NK-92 (cell line): ENCODE data around the gene MAPRE2.
"Not testable (repeated sequence)": the region's sequence is repeated elsewhere in the genome, so short reads cannot be mapped to it uniquely, and the experiment has no call there.

Experiments
- DNase-seq: peaks from one replicate; lab custom pipeline; 2025; ENCODE audit not compliant: unreplicated experiment; lab: John Stamatoyannopoulos, UW

Gene MAPRE2

DNA sequence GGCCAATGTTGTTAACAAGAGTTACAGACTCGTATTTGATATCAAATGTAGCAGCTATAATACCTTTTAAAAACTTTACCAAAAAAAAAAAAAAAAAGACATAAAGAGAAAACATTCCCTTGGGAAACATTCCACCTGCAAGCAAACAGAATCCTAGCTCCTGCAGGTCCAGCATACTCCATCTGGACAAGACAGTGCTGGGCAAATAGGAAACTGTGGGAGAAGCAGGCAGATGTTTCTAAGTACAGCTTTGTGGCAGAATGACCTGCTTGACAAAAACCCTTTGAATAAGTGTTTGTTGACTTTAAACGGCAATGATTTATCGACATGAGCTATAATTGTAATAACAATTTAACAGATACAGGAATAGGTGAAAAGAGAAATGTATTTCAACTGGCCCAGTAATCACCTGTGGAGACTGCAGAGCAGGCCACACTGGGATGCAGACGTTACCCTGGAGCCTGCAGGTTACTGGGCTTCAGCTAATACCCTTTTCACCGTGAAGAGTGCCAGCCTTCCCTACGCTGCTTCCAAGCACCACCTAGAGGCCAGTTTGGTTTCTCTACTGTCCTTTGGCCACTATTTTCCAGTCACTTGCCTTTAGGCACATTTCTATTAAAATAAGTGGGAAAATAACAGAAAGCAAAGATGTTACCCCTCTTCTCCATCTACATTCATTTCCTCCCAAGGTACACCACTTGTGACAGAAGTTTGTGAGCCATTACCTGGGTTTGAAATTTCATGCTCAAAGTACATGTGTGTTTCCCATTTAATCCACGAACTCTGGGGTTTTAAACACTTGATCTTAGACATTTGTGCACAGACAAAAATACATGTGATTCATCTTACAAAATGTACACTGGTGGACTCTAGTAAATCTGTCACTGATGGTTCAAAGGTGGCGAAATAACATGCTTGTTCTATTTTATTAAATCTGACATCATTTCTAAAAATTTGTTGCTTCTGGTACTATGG is 102.7 kb downstream of the MAPRE2 start:
- no peak for DNase-seq

- no peak for DNase-seq
These were observed 103.5 kb downstream of the MAPRE2 start for GRCh38 chr18:35144698-35145097.

GRCh38 chr18:35150195-35150594 is 109.0 kb downstream of the MAPRE2 start:
- DNase-seq: not testable (repeated sequence)

GRCh38 chr18:35153609-35154272 is 112.5 kb downstream of the MAPRE2 start:
- DNase-seq: no peak

DNA sequence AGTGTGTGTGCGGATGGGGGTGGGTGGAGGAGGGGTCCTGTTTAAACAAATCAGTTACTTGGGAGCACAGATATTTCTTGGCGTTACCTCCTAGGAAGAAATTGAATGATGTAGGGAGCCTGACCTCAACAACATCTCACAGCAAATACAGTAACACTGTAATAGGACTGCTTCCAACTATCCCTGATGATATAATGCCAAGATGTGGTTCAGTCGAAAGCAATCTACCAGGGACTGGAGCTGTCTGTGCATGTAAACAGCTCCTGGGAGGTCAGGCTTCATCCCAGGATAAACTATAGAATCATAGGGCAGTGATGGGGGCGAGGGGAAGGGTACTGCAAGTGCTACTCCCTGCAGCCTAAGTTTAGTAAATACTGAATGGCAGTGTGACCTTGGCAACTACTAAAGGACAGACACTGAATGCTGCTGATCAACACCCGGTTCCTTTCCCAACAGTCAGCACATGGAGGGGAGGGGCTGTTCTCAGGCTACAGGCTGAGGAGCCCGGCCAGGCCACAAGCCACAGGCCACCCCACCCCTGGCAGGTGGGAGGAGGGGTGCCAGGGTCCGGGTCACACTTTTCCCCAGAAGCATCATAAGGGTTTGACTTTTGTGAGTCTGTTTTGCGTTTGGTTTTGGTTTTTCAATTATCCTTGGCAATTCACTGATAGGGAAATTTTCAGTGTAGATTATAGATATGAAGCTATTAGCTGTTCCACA is 114.3 kb downstream of the MAPRE2 start:
- DNase-seq: no peak

GRCh38 chr18:35157181-35157580 is 116.0 kb downstream of the MAPRE2 start:
- DNase-seq: no peak

- no peak for DNase-seq
These were observed 117.7 kb downstream of the MAPRE2 start for GRCh38 chr18:35158728-35159450.

DNA sequence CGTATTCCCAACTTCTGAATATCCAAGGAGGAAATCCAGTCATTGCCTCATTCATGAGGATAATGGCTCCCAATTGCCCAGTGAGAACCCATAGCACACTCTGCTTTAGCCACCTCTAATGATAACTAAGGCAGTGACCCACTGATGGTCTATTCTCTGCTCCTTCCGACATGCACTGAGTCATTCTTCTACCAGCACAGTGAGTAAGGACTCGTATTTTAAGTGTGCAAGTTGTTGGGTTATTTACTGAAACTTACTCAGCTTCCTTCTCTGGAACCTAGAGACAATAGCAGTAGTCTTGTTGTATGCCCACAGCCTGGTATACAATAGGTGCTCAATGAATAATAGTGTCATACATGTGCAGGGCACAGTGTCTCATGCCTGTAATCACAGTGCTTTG is 118.6 kb downstream of the MAPRE2 start:
- no peak for DNase-seq

GRCh38 chr18:35161485-35161884 is 120.3 kb downstream of the MAPRE2 start:
- no peak for DNase-seq

DNA sequence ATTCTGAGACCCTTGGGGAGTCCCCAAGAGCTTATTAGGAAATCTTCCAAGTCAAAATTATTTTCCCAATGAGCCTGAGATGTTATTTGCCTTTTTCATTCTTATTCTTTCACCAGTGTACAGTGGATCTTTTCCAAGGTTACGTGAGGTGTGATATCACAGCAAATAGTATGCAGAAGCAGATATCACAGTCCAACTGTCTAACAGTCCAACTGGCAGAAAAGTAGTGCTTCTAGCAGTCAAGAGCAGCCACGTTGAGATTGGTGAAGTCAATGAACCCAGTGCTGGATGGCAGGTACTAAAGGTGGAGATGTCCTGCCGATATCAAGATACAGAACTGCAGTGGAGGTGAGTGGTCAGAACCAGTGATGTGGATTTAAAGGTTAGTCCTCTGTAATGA is 120.7 kb downstream of the MAPRE2 start:
- DNase-seq: no peak

- DNase-seq: no peak
These were observed 121.9 kb downstream of the MAPRE2 start for GRCh38 chr18:35163014-35163539.

GRCh38 chr18:35163721-35164120 is 122.5 kb downstream of the MAPRE2 start:
- DNase-seq: no peak

- DNase-seq: no peak
These were observed 122.9 kb downstream of the MAPRE2 start for GRCh38 chr18:35164133-35164532.

- no peak for DNase-seq
These were observed 126.1 kb downstream of the MAPRE2 start for GRCh38 chr18:35167332-35167731.

- DNase-seq: no peak
These were observed 126.6 kb downstream of the MAPRE2 start for GRCh38 chr18:35167857-35168256.

DNA sequence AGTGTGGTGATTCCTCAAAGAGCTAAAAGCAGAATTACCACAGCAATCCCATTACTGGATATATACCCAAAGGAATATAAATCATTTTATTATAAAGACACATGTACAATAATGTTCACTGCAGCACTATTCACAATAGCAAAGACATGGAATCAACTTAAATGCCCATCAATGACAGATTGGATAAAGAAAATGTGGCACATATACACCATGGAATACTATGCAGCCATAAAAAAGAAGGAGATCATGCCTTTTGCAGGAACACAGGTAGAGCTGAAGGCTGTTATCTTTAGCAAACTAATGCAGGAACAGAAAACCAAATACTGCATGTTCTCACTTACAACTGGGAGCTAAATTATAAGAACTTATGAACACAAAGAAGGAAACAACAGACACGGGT is 129.1 kb downstream of the MAPRE2 start:
- not testable (repeated sequence) for DNase-seq

DNA sequence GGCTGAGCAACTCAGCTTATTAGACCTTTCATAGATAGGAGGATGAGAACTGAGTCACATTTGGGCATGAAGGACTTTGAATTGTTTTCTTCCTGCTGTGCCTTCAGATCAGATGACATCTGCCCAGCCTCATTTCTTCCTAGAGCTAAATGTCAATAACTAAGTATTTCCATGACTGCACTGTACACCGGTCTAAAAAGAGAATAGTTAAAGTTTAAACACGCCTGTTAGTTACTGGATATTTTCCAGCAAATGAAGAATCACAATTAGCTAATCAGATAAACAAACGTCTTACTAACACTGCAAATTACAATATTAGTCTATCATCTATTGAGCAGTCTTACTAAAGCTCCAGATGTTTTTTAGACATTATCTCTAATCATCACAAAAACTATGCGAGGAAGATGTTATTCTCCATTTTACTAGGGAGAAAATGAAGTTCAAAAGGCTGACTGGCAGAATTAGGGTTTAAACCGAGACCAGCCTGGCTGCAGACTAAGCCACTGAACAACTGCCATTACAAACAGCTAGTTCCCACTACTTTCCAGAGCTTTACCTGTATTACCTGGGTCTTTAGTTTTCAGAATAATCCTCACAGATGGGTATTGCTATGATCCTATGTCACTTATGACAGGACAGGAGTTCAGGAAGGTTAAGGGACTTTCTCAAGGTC is 130.2 kb downstream of the MAPRE2 start:
- no peak for DNase-seq

DNA sequence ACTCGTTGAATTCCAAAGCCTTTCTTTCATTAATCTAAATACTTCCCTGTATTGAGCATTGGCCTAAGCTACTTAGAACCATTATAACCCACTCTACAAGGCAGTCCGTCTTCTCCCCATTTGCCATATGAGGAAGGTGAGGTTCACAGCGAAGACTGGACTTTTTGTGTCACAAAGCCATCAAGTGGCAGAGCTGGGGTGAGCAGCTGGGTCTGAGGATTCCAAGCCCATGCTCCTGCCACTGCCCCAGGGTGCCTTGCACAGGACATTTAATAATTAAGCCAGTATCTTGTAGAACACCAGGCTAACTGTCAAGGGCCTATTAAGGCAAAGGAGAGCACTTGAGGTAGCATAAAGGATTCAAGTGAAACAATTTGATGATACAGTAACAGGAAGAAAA is 130.8 kb downstream of the MAPRE2 start:
- no peak for DNase-seq

DNA sequence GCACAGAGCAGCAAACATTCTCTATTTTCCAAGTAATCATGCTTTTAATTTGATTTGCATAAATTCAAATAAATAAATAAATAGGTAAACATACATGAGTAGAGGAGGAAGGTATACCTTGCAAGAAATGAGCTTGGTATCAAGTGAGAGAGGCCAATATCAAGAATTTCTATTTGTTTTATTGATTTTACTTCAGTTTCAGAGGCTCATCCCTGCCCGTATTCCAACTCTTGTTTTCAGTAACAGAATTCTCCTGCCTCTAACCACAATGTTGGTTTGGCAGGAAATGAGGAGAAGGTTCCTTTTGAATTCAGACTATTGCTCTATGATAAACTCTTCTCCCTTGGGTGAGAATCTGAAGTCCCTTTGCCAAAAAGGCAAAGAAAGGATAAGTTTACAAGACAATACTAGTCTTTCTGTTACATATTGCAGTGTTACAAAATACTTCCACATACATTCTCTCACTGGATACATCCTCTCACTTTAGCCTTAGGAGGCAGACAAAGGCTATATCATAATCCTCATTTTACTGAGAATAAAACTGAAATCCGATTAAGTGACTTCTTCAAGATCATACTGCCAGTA is 131.3 kb downstream of the MAPRE2 start:
- no peak for DNase-seq
